ENCODE results near the gene TMEM106C. TPM values are rescaled to one million over a fixed set of nuclear protein-coding genes. Genes with fewer than 3 reads are reported as not detected.

The TMEM106C gene
- total and polyA plus RNA-seq, 2 of the 13 experiments (the other 11 are each of a cell fraction or from before 2014, with no cell fraction given): 132 to 192 TPM

- TF ChIP-seq REST (IDR thresholded peaks at IDR 0.05; ENCODE audit: borderline replicate concordance in 1 of 2, low read depth in 1 of 2, low read length in 2 of 2): no peak
- no peak for TF ChIP-seq MAZ (IDR thresholded peaks at IDR 0.05; ENCODE audit: borderline replicate concordance, low read depth, low read length)
- peak; percentile 71 for TF ChIP-seq MAZ (CRISPR knock-in tag; IDR thresholded peaks at IDR 0.05; ENCODE audit: low read depth)
- peak; percentile 92 for TF ChIP-seq RBFOX2 (IDR thresholded peaks at IDR 0.05; ENCODE audit: low read depth, low read length)
- no peak for TF ChIP-seq DMTF1 (CRISPR knock-in tag; IDR thresholded peaks at IDR 0.05)
- TF ChIP-seq TFDP2 (CRISPR knock-in tag; IDR thresholded peaks at IDR 0.05): peak; percentile 57
- TF ChIP-seq SKIL (CRISPR knock-in tag; IDR thresholded peaks at IDR 0.05; ENCODE audit: borderline replicate concordance): no peak; the same call in 1 of the 2 replicates
- 0 out of 2 replicates have a peak, but pooled peaks have one; percentile 31 for TF ChIP-seq ZNF292 (CRISPR knock-in tag; IDR thresholded peaks at IDR 0.05; ENCODE audit: borderline replicate concordance, low read depth)
- no peak for TF ChIP-seq RARA (CRISPR knock-in tag; IDR thresholded peaks at IDR 0.05)
- TF ChIP-seq ELF4 (CRISPR knock-in tag; IDR thresholded peaks at IDR 0.05; ENCODE audit: borderline replicate concordance): no peak
- TF ChIP-seq ZNF572 (CRISPR knock-in tag; IDR thresholded peaks at IDR 0.05): no peak
- TF ChIP-seq DR1 (CRISPR knock-in tag; IDR thresholded peaks at IDR 0.05): no peak
- TF ChIP-seq DNMT1 (CRISPR knock-in tag; IDR thresholded peaks at IDR 0.05): no peak
- no peak for TF ChIP-seq MXD4 (CRISPR knock-in tag; IDR thresholded peaks at IDR 0.05)
- no peak for TF ChIP-seq NCOA5 (CRISPR knock-in tag; IDR thresholded peaks at IDR 0.05)
- 0 out of 2 replicates have a peak, but pooled peaks have one; percentile 44 for TF ChIP-seq SMAD9 (CRISPR knock-in tag; IDR thresholded peaks at IDR 0.05)
- no peak for TF ChIP-seq KLF11 (CRISPR knock-in tag; IDR thresholded peaks at IDR 0.05)
- no peak for TF ChIP-seq CENPT (CRISPR knock-in tag; IDR thresholded peaks at IDR 0.05; ENCODE audit: low read depth)
- TF ChIP-seq ZNF549 (CRISPR knock-in tag; IDR thresholded peaks at IDR 0.05): no peak
- no peak for TF ChIP-seq ZNF496 (CRISPR knock-in tag; IDR thresholded peaks at IDR 0.05; ENCODE audit: insufficient replicate concordance)
Measured at GRCh38 chr12:48004053-48004941, 40.9 kb downstream of the TMEM106C start, which contains the start of gene COL2A1 (continued).

Data from HepG2 (cell line).